Measurements from ENCODE around the gene MAPK7.

DNA sequence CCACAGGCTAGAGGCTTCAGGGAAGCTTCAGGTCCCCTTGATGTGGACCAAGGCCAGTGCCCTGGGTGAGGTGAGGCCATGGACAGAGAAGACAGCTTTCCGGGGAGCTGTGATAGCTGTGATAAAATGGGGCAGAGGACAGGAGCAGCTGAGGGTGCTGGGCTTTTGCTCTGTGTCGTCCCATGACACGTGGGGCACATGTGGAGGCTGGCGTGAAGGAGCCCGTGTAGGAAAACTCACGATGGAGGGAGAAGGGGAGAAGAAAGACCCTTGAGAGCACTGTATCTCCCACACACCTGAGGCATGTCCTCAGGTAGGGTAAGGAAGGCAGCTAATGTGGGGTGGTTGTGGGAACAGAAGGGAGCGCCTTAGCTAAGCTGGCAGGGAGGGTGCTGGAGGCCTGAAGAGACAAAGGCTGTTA, 37.1 kb upstream of the MAPK7 start:
- TF ChIP-seq, protein P1, sequence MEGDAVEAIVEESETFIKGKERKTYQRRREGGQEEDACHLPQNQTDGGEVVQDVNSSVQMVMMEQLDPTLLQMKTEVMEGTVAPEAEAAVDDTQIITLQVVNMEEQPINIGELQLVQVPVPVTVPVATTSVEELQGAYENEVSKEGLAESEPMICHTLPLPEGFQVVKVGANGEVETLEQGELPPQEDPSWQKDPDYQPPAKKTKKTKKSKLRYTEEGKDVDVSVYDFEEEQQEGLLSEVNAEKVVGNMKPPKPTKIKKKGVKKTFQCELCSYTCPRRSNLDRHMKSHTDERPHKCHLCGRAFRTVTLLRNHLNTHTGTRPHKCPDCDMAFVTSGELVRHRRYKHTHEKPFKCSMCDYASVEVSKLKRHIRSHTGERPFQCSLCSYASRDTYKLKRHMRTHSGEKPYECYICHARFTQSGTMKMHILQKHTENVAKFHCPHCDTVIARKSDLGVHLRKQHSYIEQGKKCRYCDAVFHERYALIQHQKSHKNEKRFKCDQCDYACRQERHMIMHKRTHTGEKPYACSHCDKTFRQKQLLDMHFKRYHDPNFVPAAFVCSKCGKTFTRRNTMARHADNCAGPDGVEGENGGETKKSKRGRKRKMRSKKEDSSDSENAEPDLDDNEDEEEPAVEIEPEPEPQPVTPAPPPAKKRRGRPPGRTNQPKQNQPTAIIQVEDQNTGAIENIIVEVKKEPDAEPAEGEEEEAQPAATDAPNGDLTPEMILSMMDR (conservative IDR thresholded peaks at IDR 0.05): no peak
- TF ChIP-seq EZH2 (IDR thresholded peaks at IDR 0.05; ENCODE audit: low read depth): no peak
